ENCODE measurements around the gene FBLIM1. TPM values are rescaled to one million over a fixed set of nuclear protein-coding genes. Genes with fewer than 3 reads are reported as not detected.

The FBLIM1 gene
- total RNA-seq, 1 experiment from 2014 or later, result 6.0 TPM

- no peak overlapping the region for H3K4me3 ChIP-seq (replicated peaks in 1 of 2; ENCODE audit: low read depth in 1 of 2, low read length in 2 of 2)
- peaks cover 0 to 7% of the 10 kb centered on the region in 2 experiments; a peak in 1 of 4 replicates for H3K36me3 ChIP-seq (ENCODE audit: control insufficient read depth in 1 of 2, insufficient read depth in 2 of 2, low read length in 2 of 2)
- RAD21 ChIA-PET (ENCODE audit: low non-redundant PET in 1 of 2, low total read pairs in 2 of 2, uncharacterized antibody in 2 of 2, unreplicated experiment in 2 of 2), result no interaction called here
- BruUV-seq (replicated peaks), result no TSS peak
- no peak for ATAC-seq
- CTCF ChIA-PET, result no interaction called here
- H3K79me2 ChIP-seq (ENCODE audit: insufficient read depth, low read length), result no peaks in the 10 kb centered on the region
- no peak for TF ChIP-seq EGR1 (IDR thresholded peaks at IDR 0.05; ENCODE audit: low read depth)
- no peak for TF ChIP-seq SIN3A (IDR thresholded peaks at IDR 0.05; ENCODE audit: low read depth)
- no peak for TF ChIP-seq SRF (IDR thresholded peaks at IDR 0.05; ENCODE audit: low read depth)
- no peak for TF ChIP-seq CTCF (IDR thresholded peaks at IDR 0.05 in 2 of 3, conservative IDR thresholded peaks at IDR 0.05 in 1 of 3; ENCODE audit: borderline replicate concordance in 1 of 3, insufficient read depth in 1 of 3, low read depth in 2 of 3, low read length in 2 of 3)
- no peak for TF ChIP-seq TCF7L2 (IDR thresholded peaks at IDR 0.05; ENCODE audit: borderline replicate concordance, extremely low read depth, insufficient read depth, insufficient read length)
- no peaks in the 10 kb centered on the region for H3K9me2 ChIP-seq (ENCODE audit: insufficient read depth)
- DNase-seq (ENCODE audit: low read depth, low spot score), result no peak
- intact Hi-C loops (cut with micrococcal nuclease), result no loop called here
- H3K27ac ChIP-seq (ENCODE audit: low read depth, low read length), result no peak overlapping the region
- no peaks in the 10 kb centered on the region for H4K20me1 ChIP-seq (ENCODE audit: insufficient read depth)
- H3K4me1 ChIP-seq (ENCODE audit: control insufficient read depth in 1 of 2, insufficient read depth in 2 of 2, low read length in 2 of 2), result peaks cover 0 to 5% of the 10 kb centered on the region in 2 experiments; a peak in 1 of 4 replicates
- no peaks in the 10 kb centered on the region for H3K27me3 ChIP-seq (ENCODE audit: insufficient read depth, low read length)
- H3K9me3 ChIP-seq (ENCODE audit: control insufficient read depth in 1 of 2, insufficient read depth in 1 of 2, low read depth in 1 of 2, low read length in 2 of 2), result no peaks in the 10 kb centered on the region
- H3K9ac ChIP-seq (ENCODE audit: low read length), result no peak overlapping the region
- H3K4me2 ChIP-seq (ENCODE audit: low read length), result no peak overlapping the region
- POLR2A ChIA-PET, result no interaction called here
- no peak overlapping the region for H2AFZ ChIP-seq (ENCODE audit: low read depth, low read length, poor library complexity, severe bottlenecking)
Observed at GRCh38 chr1:15727021-15727420, 31.6 kb upstream of the FBLIM1 start.

- Histone ChIP-seq H3K9ac (ENCODE audit: low read length) (no peak overlapping the region), H2AFZ (ENCODE audit: low read depth, low read length, poor library complexity, severe bottlenecking) (no peak overlapping the region), H3K4me1 (ENCODE audit: control insufficient read depth in 1 of 2, insufficient read depth in 2 of 2, low read length in 2 of 2) (peaks cover 0 to 5% of the 10 kb centered on the region in 2 experiments; a peak in 1 of 4 replicates), H4K20me1 (ENCODE audit: insufficient read depth) (no peaks in the 10 kb centered on the region), H3K4me2 (ENCODE audit: low read length) (no peak overlapping the region), H3K9me2 (ENCODE audit: insufficient read depth) (no peaks in the 10 kb centered on the region), H3K79me2 (ENCODE audit: insufficient read depth, low read length) (no peaks in the 10 kb centered on the region), H3K36me3 (ENCODE audit: control insufficient read depth in 1 of 2, insufficient read depth in 2 of 2, low read length in 2 of 2) (peaks cover 0 to 7% of the 10 kb centered on the region in 2 experiments; a peak in 1 of 4 replicates), H3K9me3 (ENCODE audit: control insufficient read depth in 1 of 2, insufficient read depth in 1 of 2, low read depth in 1 of 2, low read length in 2 of 2) (no peaks in the 10 kb centered on the region), H3K27me3 (ENCODE audit: insufficient read depth, low read length) (no peaks in the 10 kb centered on the region), H3K4me3 (replicated peaks in 1 of 2; ENCODE audit: low read depth in 1 of 2, low read length in 2 of 2) (no peak overlapping the region), H3K27ac (ENCODE audit: low read depth, low read length) (no peak overlapping the region)
- ChIA-PET POLR2A (no interaction called here), RAD21 (ENCODE audit: low non-redundant PET in 1 of 2, low total read pairs in 2 of 2, uncharacterized antibody in 2 of 2, unreplicated experiment in 2 of 2) (no interaction called here), CTCF (no interaction called here)
- no TSS peak for BruUV-seq (replicated peaks)
- intact Hi-C loops (cut with micrococcal nuclease), result no loop called here
- DNase-seq (ENCODE audit: low read depth, low spot score) (no peak), ATAC-seq (no peak)
- no peak for TF ChIP-seq CTCF (IDR thresholded peaks at IDR 0.05 in 2 of 3, conservative IDR thresholded peaks at IDR 0.05 in 1 of 3; ENCODE audit: borderline replicate concordance in 1 of 3, insufficient read depth in 1 of 3, low read depth in 2 of 3, low read length in 2 of 3)
- no peak for TF ChIP-seq SIN3A (IDR thresholded peaks at IDR 0.05; ENCODE audit: low read depth)
- TF ChIP-seq JUND (IDR thresholded peaks at IDR 0.05), result no peak
- TF ChIP-seq RAD21 (IDR thresholded peaks at IDR 0.05; ENCODE audit: low read depth), result no peak
- no peak for TF ChIP-seq CEBPB (IDR thresholded peaks at IDR 0.05; ENCODE audit: low read depth)
- TF ChIP-seq YY1 (IDR thresholded peaks at IDR 0.05; ENCODE audit: extremely low read depth, insufficient replicate concordance, low read depth, low read length), result no peak
- no peak for TF ChIP-seq MAX (IDR thresholded peaks at IDR 0.05)
- TF ChIP-seq ATF3 (IDR thresholded peaks at IDR 0.05), result no peak
- TF ChIP-seq POLR2AphosphoS5 (IDR thresholded peaks at IDR 0.05; ENCODE audit: low read depth, low read length), result no peak
- no peak for TF ChIP-seq TCF7L2 (IDR thresholded peaks at IDR 0.05; ENCODE audit: borderline replicate concordance, extremely low read depth, insufficient read depth, insufficient read length)
- no peak for TF ChIP-seq ZBTB33 (IDR thresholded peaks at IDR 0.05; ENCODE audit: extremely low read depth, insufficient replicate concordance, low read length)
Observed at GRCh38 chr1:15727424-15727823, 31.2 kb upstream of the FBLIM1 start.

Data from HCT116 (cell line).